ENCODE results near the gene AGRN. TPM values are rescaled to one million over a fixed set of nuclear protein-coding genes. Genes with fewer than 3 reads are reported as not detected.

AGRN gene
- total RNA-seq, 1 experiment from 2014 or later, result 446 TPM

DNA sequence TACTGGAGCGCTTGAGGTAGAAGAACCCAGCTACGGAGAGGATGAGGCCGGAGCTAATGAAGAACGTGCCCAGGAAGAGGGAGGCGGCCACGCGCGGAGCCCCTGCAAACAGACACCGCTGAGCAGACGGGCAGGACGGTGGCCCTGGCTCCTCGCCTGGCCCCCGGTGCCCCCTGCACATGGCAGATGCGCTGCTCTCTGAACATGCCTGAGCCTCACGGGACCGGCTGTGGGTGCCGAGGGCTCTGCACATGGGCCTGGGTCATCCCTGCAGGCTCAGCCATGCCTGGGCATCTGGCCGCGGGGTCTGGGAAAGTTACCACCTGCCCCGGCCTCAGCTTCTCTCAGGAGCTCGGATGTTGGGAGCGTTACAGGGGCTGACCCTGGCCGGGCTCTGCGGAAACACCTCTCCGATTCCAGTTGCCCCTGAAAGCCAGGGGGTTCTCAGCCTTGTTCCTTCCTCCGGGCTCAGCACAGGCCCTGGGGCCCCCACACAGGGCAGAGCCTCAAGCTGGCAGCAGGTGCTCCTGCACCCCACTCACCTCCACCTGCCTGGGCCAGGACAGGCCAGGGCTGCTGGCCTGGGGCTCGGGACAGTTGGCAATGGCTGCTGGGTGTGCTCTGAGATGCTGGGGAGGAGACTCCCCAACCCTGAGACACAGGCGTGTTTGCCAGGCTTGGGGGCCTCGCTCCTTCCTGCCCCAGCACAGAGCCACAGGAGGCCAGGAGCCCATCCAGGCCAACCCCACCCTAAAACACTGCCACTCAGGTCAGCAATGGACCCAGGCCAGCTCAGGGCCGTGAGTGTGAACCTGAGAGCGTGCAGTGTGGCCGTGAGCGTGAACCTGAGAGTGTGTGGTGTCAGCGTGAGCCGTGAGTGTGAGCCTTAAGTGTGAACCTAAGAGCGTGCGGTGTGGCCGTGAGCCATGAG lies 66.3 kb downstream of the AGRN start:
- CTCF ChIA-PET, result no interaction called here
- Mint-ChIP-seq H3K27me3 (ENCODE audit: unreplicated experiment) (no peaks in the 10 kb centered on the region), H3K36me3 (ENCODE audit: insufficient read depth, unreplicated experiment) (peaks cover 42% of the 10 kb centered on the region), H3K9me3 (ENCODE audit: low read depth, unreplicated experiment) (no peaks in the 10 kb centered on the region), H3K4me1 (ENCODE audit: low read depth, unreplicated experiment) (no peaks in the 10 kb centered on the region), H3K4me3 (ENCODE audit: low read depth, unreplicated experiment) (no peak overlapping the region), H3K27ac (ENCODE audit: unreplicated experiment) (no peak overlapping the region)
- intact Hi-C loops (cut with micrococcal nuclease; ENCODE audit: unreplicated experiment), result no loop called here
- no TSS peak for BruUV-seq (replicated peaks)
- TF ChIP-seq, protein P1, sequence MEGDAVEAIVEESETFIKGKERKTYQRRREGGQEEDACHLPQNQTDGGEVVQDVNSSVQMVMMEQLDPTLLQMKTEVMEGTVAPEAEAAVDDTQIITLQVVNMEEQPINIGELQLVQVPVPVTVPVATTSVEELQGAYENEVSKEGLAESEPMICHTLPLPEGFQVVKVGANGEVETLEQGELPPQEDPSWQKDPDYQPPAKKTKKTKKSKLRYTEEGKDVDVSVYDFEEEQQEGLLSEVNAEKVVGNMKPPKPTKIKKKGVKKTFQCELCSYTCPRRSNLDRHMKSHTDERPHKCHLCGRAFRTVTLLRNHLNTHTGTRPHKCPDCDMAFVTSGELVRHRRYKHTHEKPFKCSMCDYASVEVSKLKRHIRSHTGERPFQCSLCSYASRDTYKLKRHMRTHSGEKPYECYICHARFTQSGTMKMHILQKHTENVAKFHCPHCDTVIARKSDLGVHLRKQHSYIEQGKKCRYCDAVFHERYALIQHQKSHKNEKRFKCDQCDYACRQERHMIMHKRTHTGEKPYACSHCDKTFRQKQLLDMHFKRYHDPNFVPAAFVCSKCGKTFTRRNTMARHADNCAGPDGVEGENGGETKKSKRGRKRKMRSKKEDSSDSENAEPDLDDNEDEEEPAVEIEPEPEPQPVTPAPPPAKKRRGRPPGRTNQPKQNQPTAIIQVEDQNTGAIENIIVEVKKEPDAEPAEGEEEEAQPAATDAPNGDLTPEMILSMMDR (IDR thresholded peaks at IDR 0.05; ENCODE audit: unreplicated experiment), result no peak
- DNase-seq, result no peak

DNA sequence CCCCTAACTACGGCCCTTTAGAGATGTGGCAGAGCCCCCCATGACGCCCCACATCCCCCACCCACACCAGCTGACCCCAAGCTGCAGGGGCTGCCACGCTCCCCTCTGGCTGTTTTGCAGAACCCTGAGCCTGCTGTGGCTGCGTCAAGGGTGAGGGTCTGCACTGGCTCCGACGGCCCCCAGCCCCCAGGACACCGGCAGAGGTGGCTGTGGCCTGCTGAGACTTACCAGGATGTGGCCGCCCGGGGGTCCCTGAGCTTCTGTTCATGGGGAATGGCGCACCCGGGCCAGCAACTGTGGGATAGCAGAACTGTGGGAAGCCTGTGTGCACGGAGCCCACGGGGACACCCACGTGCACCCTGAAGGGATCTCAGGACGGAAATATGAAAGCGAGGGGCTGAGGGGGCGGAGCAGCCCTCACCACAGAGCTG lies 67.0 kb downstream of the AGRN start:
- no peak for DNase-seq
- intact Hi-C loops (cut with micrococcal nuclease; ENCODE audit: unreplicated experiment), result no loop called here
- no peaks in the 10 kb centered on the region for H3K4me1 Mint-ChIP-seq (ENCODE audit: low read depth, unreplicated experiment)
- peaks cover 36% of the 10 kb centered on the region for H3K36me3 Mint-ChIP-seq (ENCODE audit: insufficient read depth, unreplicated experiment)
- H3K9me3 Mint-ChIP-seq (ENCODE audit: low read depth, unreplicated experiment), result no peaks in the 10 kb centered on the region
- TF ChIP-seq, protein P1 (IDR thresholded peaks at IDR 0.05; ENCODE audit: unreplicated experiment), result no peak
- CTCF ChIA-PET, result no interaction called here
- no TSS peak for BruUV-seq (replicated peaks)
- H3K27ac Mint-ChIP-seq (ENCODE audit: unreplicated experiment), result no peak overlapping the region
- H3K4me3 Mint-ChIP-seq (ENCODE audit: low read depth, unreplicated experiment), result no peak overlapping the region
- H3K27me3 Mint-ChIP-seq (ENCODE audit: unreplicated experiment), result no peaks in the 10 kb centered on the region

DNA sequence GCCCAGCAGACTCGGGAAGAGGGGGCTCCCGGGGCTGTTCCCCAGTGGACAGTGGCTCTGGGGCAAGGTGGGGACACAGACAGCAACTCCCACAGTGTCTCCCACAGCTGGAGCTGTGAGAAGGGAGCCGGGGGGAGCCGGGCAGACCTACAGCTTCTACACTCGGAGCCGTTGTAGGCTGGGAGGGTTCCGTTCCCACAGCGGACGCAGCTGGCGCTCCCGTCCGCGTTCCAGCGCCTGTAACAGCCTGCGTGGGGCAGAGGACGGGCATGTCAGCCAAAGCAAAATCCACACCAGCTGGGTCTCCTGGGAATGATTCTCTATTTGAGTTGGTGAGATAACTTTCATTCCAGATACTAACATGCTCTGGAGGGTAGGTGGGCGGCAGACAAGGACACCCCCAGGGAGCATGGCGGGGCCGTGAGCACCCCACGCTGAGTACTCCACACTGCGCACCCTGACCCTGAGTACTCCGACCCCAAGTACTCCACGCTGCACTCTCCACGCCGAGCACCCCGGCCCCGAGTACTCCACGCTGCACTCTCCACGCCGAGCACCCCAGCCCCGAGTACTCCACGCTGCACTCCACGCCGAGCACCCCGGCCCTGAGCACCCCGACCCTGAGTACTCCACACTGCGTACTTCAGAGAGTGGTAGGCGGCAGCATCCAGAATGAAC lies 67.6 kb downstream of the AGRN start:
- Mint-ChIP-seq H3K9me3 (ENCODE audit: low read depth, unreplicated experiment) (no peaks in the 10 kb centered on the region), H3K4me1 (ENCODE audit: low read depth, unreplicated experiment) (no peaks in the 10 kb centered on the region), H3K27ac (ENCODE audit: unreplicated experiment) (no peak overlapping the region), H3K4me3 (ENCODE audit: low read depth, unreplicated experiment) (no peak overlapping the region), H3K36me3 (ENCODE audit: insufficient read depth, unreplicated experiment) (peaks cover 32% of the 10 kb centered on the region), H3K27me3 (ENCODE audit: unreplicated experiment) (no peaks in the 10 kb centered on the region)
- DNase-seq, result no peak
- CTCF ChIA-PET, result no interaction called here
- intact Hi-C loops (cut with micrococcal nuclease; ENCODE audit: unreplicated experiment), result no loop called here
- TF ChIP-seq, protein P1 (IDR thresholded peaks at IDR 0.05; ENCODE audit: unreplicated experiment), result no peak
- BruUV-seq (replicated peaks), result no TSS peak

DNA sequence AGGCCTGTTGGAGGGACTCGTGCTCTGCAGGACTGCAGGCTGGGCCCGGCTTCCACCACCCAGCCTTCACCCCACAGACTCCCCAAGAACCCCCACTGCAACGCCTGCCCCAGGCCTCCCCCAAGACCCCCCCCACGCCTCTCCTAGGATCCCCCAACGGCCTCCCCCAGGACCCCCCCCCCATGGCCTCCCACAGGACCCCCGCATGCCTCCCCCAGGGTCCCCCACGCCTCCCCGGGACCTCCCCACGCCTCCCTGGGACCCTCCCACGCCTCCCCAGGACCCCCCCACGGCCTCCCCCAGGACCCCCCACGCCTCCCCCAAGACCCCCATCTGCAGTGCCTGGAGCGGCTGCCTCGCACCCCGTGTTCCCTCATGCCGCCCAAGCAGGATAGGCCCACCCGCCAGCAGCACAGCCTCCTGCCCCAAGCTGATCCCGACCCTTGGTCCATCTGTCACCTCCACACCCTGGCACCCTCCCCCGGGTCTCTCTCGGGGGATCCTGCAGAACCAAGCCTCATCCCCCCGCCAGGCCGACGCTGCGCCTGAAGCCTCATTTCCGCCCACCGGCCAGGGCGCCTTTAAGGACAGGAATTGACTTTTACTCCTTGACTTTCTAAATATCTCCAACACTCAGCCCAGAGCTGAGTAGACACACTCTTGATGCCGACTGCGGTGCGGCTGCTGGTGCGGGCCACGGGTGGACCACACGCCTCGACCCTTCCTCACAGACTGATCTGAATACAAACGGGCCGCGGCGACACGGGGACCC lies 68.3 kb downstream of the AGRN start:
- no peaks in the 10 kb centered on the region for H3K9me3 Mint-ChIP-seq (ENCODE audit: low read depth, unreplicated experiment)
- H3K27me3 Mint-ChIP-seq (ENCODE audit: unreplicated experiment), result no peaks in the 10 kb centered on the region
- CTCF ChIA-PET, result no interaction called here
- no peaks in the 10 kb centered on the region for H3K4me1 Mint-ChIP-seq (ENCODE audit: low read depth, unreplicated experiment)
- intact Hi-C loops (cut with micrococcal nuclease; ENCODE audit: unreplicated experiment), result no loop called here
- TF ChIP-seq, protein P1 (IDR thresholded peaks at IDR 0.05; ENCODE audit: unreplicated experiment), result no peak
- no peak for DNase-seq
- H3K27ac Mint-ChIP-seq (ENCODE audit: unreplicated experiment), result no peak overlapping the region
- peaks cover 28% of the 10 kb centered on the region for H3K36me3 Mint-ChIP-seq (ENCODE audit: insufficient read depth, unreplicated experiment)
- H3K4me3 Mint-ChIP-seq (ENCODE audit: low read depth, unreplicated experiment), result no peak overlapping the region
- no TSS peak for BruUV-seq (replicated peaks)
